Measurements from ENCODE around the gene OR51B2. TPM values are rescaled to one million over a fixed set of nuclear protein-coding genes. Genes with fewer than 3 reads are reported as not detected.

OR51B2 gene
- total RNA-seq, 3 donors from 2014 or later = not detected

GRCh38 chr11:5288108-5288905 is 35.8 kb downstream of the OR51B2 start:
- no peak for TF ChIP-seq CTCF (IDR thresholded peaks at IDR 0.05)

GRCh38 chr11:5286901-5287300 is 37.2 kb downstream of the OR51B2 start:
- intact Hi-C loops (cut with DNase I, micrococcal nuclease) = no loop called here
- no peak for TF ChIP-seq CTCF (IDR thresholded peaks at IDR 0.05)
- ATAC-seq = no peak
- no peaks in the 10 kb centered on the region for H3K36me3 ChIP-seq (ENCODE audit: low read depth)
- no peaks in the 10 kb centered on the region for H3K9me3 ChIP-seq
- no peak for DNase-seq
- no peak overlapping the region for H3K4me3 ChIP-seq
- H3K4me1 ChIP-seq (ENCODE audit: low read depth) = no peaks in the 10 kb centered on the region

More at GRCh38 chr11:5288108-5288905, 35.8 kb downstream of the OR51B2 start:
- no peak for ATAC-seq
- intact Hi-C loops (cut with DNase I, micrococcal nuclease) = no loop called here
- no peaks in the 10 kb centered on the region for H3K9me3 ChIP-seq
- no peaks in the 10 kb centered on the region for H3K36me3 ChIP-seq (ENCODE audit: low read depth)
- H3K4me3 ChIP-seq = no peak overlapping the region
- no peak for DNase-seq
- no peaks in the 10 kb centered on the region for H3K4me1 ChIP-seq (ENCODE audit: low read depth)

- H3K9me3 ChIP-seq = no peaks in the 10 kb centered on the region
- intact Hi-C loops (cut with DNase I, micrococcal nuclease) = no loop called here
- no peaks in the 10 kb centered on the region for H3K4me1 ChIP-seq (ENCODE audit: low read depth)
- no peak for ATAC-seq
- DNase-seq = no peak
- no peak overlapping the region for H3K4me3 ChIP-seq
- no peak for TF ChIP-seq CTCF (IDR thresholded peaks at IDR 0.05)
- H3K36me3 ChIP-seq (ENCODE audit: low read depth) = no peaks in the 10 kb centered on the region
Observed at GRCh38 chr11:5286351-5286750, 37.7 kb downstream of the OR51B2 start.

GRCh38 chr11:5285703-5286340 is 38.3 kb downstream of the OR51B2 start:
- intact Hi-C loops (cut with DNase I, micrococcal nuclease) = no loop called here
- no peaks in the 10 kb centered on the region for H3K9me3 ChIP-seq
- no peaks in the 10 kb centered on the region for H3K36me3 ChIP-seq (ENCODE audit: low read depth)

GRCh38 chr11:5284637-5285036 is 39.5 kb downstream of the OR51B2 start:
- TF ChIP-seq CTCF (IDR thresholded peaks at IDR 0.05) = no peak
- DNase-seq = no peak
- Histone ChIP-seq H3K4me1 (ENCODE audit: low read depth) (no peaks in the 10 kb centered on the region), H3K4me3 (no peak overlapping the region), H3K36me3 (ENCODE audit: low read depth) (no peaks in the 10 kb centered on the region), H3K9me3 (no peaks in the 10 kb centered on the region)
- intact Hi-C loops (cut with DNase I, micrococcal nuclease) = no loop called here
- no peak for ATAC-seq

More at GRCh38 chr11:5285703-5286340, 38.3 kb downstream of the OR51B2 start:
- ATAC-seq = no peak
- Histone ChIP-seq H3K4me1 (ENCODE audit: low read depth) (no peaks in the 10 kb centered on the region), H3K4me3 (no peak overlapping the region)
- no peak for TF ChIP-seq CTCF (IDR thresholded peaks at IDR 0.05)
- DNase-seq = no peak
